Measurements from ENCODE around the gene BIN1.

Gene BIN1

GRCh38 chr2:127118467-127118866 lies 11.5 kb upstream of the BIN1 start:
- H3K36me3 ChIP-seq (ENCODE audit: control insufficient read depth, insufficient read depth, low read length), result no peaks in the 10 kb centered on the region
- H3K27ac ChIP-seq (ENCODE audit: low read depth, low read length, severe bottlenecking), result no peak overlapping the region
- peaks cover 22% of the 10 kb centered on the region for H3K9me3 ChIP-seq (ENCODE audit: control insufficient read depth, low read length)
- H3K4me1 ChIP-seq (ENCODE audit: control insufficient read depth, insufficient read depth, low read length, poor library complexity, severe bottlenecking), result no peaks in the 10 kb centered on the region
- 88 to 100% methylated on average over 2 to 5 of the region's 6 CpGs for WGBS, 2 experiments (ENCODE audit: insufficient coverage in 2 of 2)
- no peak overlapping the region for H3K4me3 ChIP-seq (ENCODE audit: extremely low read depth, insufficient read depth, low read length, poor library complexity, severe bottlenecking)

- H3K4me1 ChIP-seq (ENCODE audit: control insufficient read depth, insufficient read depth, low read length, poor library complexity, severe bottlenecking), result no peaks in the 10 kb centered on the region
- H3K4me3 ChIP-seq (ENCODE audit: extremely low read depth, insufficient read depth, low read length, poor library complexity, severe bottlenecking), result no peak overlapping the region
- no peaks in the 10 kb centered on the region for H3K36me3 ChIP-seq (ENCODE audit: control insufficient read depth, insufficient read depth, low read length)
- peaks cover 19% of the 10 kb centered on the region for H3K9me3 ChIP-seq (ENCODE audit: control insufficient read depth, low read length)
- 100% methylated on average over 2 to 4 of the region's 5 CpGs for WGBS, 2 experiments (ENCODE audit: insufficient coverage in 2 of 2)
- no peak overlapping the region for H3K27ac ChIP-seq (ENCODE audit: low read depth, low read length, severe bottlenecking)
Measured at GRCh38 chr2:127118038-127118437, 11.1 kb upstream of the BIN1 start.

GRCh38 chr2:127117603-127118002 lies 10.6 kb upstream of the BIN1 start:
- Histone ChIP-seq H3K27ac (ENCODE audit: low read depth, low read length, severe bottlenecking) (no peak overlapping the region), H3K4me3 (ENCODE audit: extremely low read depth, insufficient read depth, low read length, poor library complexity, severe bottlenecking) (no peak overlapping the region), H3K36me3 (ENCODE audit: control insufficient read depth, insufficient read depth, low read length) (no peaks in the 10 kb centered on the region), H3K4me1 (ENCODE audit: control insufficient read depth, insufficient read depth, low read length, poor library complexity, severe bottlenecking) (no peaks in the 10 kb centered on the region), H3K9me3 (ENCODE audit: control insufficient read depth, low read length) (peaks cover 15% of the 10 kb centered on the region)
- WGBS, 2 experiments (ENCODE audit: insufficient coverage in 2 of 2), result 90 to 96% methylated on average over 5 of the region's 9 CpGs

GRCh38 chr2:127115471-127116199 lies 8.7 kb upstream of the BIN1 start:
- no peaks in the 10 kb centered on the region for H3K4me1 ChIP-seq (ENCODE audit: control insufficient read depth, insufficient read depth, low read length, poor library complexity, severe bottlenecking)
- H3K4me3 ChIP-seq (ENCODE audit: extremely low read depth, insufficient read depth, low read length, poor library complexity, severe bottlenecking), result no peak overlapping the region
- H3K27ac ChIP-seq (ENCODE audit: low read depth, low read length, severe bottlenecking), result no peak overlapping the region
- WGBS, 2 experiments (ENCODE audit: insufficient coverage in 2 of 2), result 90% methylated on average over 10 to 11 of the region's 11 CpGs
- H3K36me3 ChIP-seq (ENCODE audit: control insufficient read depth, insufficient read depth, low read length), result no peaks in the 10 kb centered on the region
- H3K9me3 ChIP-seq (ENCODE audit: control insufficient read depth, low read length), result peaks cover 3% of the 10 kb centered on the region

- Histone ChIP-seq H3K4me1 (ENCODE audit: control insufficient read depth, insufficient read depth, low read length, poor library complexity, severe bottlenecking) (peaks cover 5% of the 10 kb centered on the region), H3K9me3 (ENCODE audit: control insufficient read depth, low read length) (no peaks in the 10 kb centered on the region), H3K27ac (ENCODE audit: low read depth, low read length, severe bottlenecking) (no peak overlapping the region), H3K36me3 (ENCODE audit: control insufficient read depth, insufficient read depth, low read length) (no peaks in the 10 kb centered on the region), H3K4me3 (ENCODE audit: extremely low read depth, insufficient read depth, low read length, poor library complexity, severe bottlenecking) (no peak overlapping the region)
- no CpG with 5 or more reads among the region's 6 CpGs for WGBS, 2 experiments (ENCODE audit: insufficient coverage in 2 of 2)
Measured at GRCh38 chr2:127110985-127111384, 4.0 kb upstream of the BIN1 start.

- H3K36me3 ChIP-seq (ENCODE audit: control insufficient read depth, insufficient read depth, low read length), result no peaks in the 10 kb centered on the region
- 91 to 94% methylated on average over 9 to 11 of the region's 11 CpGs for WGBS, 2 experiments (ENCODE audit: insufficient coverage in 2 of 2)
- peak overlapping the region; percentile 93 for H3K4me3 ChIP-seq (ENCODE audit: extremely low read depth, insufficient read depth, low read length, poor library complexity, severe bottlenecking)
- H3K9me3 ChIP-seq (ENCODE audit: control insufficient read depth, low read length), result no peaks in the 10 kb centered on the region
- peaks cover 25% of the 10 kb centered on the region for H3K4me1 ChIP-seq (ENCODE audit: control insufficient read depth, insufficient read depth, low read length, poor library complexity, severe bottlenecking)
- no peak overlapping the region for H3K27ac ChIP-seq (ENCODE audit: low read depth, low read length, severe bottlenecking)
Measured at GRCh38 chr2:127108090-127108523, 1.2 kb upstream of the BIN1 start.

GRCh38 chr2:127107622-127107999 lies 657 bp upstream of the BIN1 start:
- peaks cover 27% of the 10 kb centered on the region for H3K4me1 ChIP-seq (ENCODE audit: control insufficient read depth, insufficient read depth, low read length, poor library complexity, severe bottlenecking)
- peak overlapping the region; percentile 93 for H3K4me3 ChIP-seq (ENCODE audit: extremely low read depth, insufficient read depth, low read length, poor library complexity, severe bottlenecking)
- no peaks in the 10 kb centered on the region for H3K36me3 ChIP-seq (ENCODE audit: control insufficient read depth, insufficient read depth, low read length)
- H3K27ac ChIP-seq (ENCODE audit: low read depth, low read length, severe bottlenecking), result peak overlapping the region; percentile 87
- no peaks in the 10 kb centered on the region for H3K9me3 ChIP-seq (ENCODE audit: control insufficient read depth, low read length)
- 3 to 8% methylated on average over 11 of the region's 17 CpGs for WGBS, 2 experiments (ENCODE audit: insufficient coverage in 2 of 2)

- H3K27ac ChIP-seq (ENCODE audit: low read depth, low read length, severe bottlenecking), result peak overlapping the region; percentile 87
Measured at GRCh38 chr2:127106457-127106990, 430 bp downstream of the BIN1 start.

GRCh38 chr2:127105656-127106456 lies 1.1 kb downstream of the BIN1 start:
- H3K9me3 ChIP-seq (ENCODE audit: control insufficient read depth, low read length), result no peaks in the 10 kb centered on the region
- H3K27ac ChIP-seq (ENCODE audit: low read depth, low read length, severe bottlenecking), result peak overlapping the region; percentile 87
- H3K4me1 ChIP-seq (ENCODE audit: control insufficient read depth, insufficient read depth, low read length, poor library complexity, severe bottlenecking), result peaks cover 38% of the 10 kb centered on the region
- 0 to 1% methylated on average over 38 to 39 of the region's 51 CpGs for WGBS, 2 experiments (ENCODE audit: insufficient coverage in 2 of 2)
- H3K4me3 ChIP-seq (ENCODE audit: extremely low read depth, insufficient read depth, low read length, poor library complexity, severe bottlenecking), result peak overlapping the region; percentile 93
- H3K36me3 ChIP-seq (ENCODE audit: control insufficient read depth, insufficient read depth, low read length), result peaks cover 9% of the 10 kb centered on the region

More at GRCh38 chr2:127106457-127106990, 430 bp downstream of the BIN1 start:
- Histone ChIP-seq H3K36me3 (ENCODE audit: control insufficient read depth, insufficient read depth, low read length) (peaks cover 3% of the 10 kb centered on the region), H3K4me1 (ENCODE audit: control insufficient read depth, insufficient read depth, low read length, poor library complexity, severe bottlenecking) (peaks cover 32% of the 10 kb centered on the region), H3K9me3 (ENCODE audit: control insufficient read depth, low read length) (no peaks in the 10 kb centered on the region), H3K4me3 (ENCODE audit: extremely low read depth, insufficient read depth, low read length, poor library complexity, severe bottlenecking) (peak overlapping the region; percentile 93)
- 1% methylated on average over 32 to 38 of the region's 45 CpGs for WGBS, 2 experiments (ENCODE audit: insufficient coverage in 2 of 2)

- Histone ChIP-seq H3K27ac (ENCODE audit: low read depth, low read length, severe bottlenecking) (peak overlapping the region; percentile 87), H3K4me1 (ENCODE audit: control insufficient read depth, insufficient read depth, low read length, poor library complexity, severe bottlenecking) (peaks cover 45% of the 10 kb centered on the region), H3K36me3 (ENCODE audit: control insufficient read depth, insufficient read depth, low read length) (peaks cover 14% of the 10 kb centered on the region), H3K4me3 (ENCODE audit: extremely low read depth, insufficient read depth, low read length, poor library complexity, severe bottlenecking) (peak overlapping the region; percentile 93), H3K9me3 (ENCODE audit: control insufficient read depth, low read length) (no peaks in the 10 kb centered on the region)
- WGBS, 2 experiments (ENCODE audit: insufficient coverage in 2 of 2), result 71 to 82% methylated on average over 3 to 4 of the region's 6 CpGs
Measured at GRCh38 chr2:127104881-127105655, 1.9 kb downstream of the BIN1 start.
